PC-3 (cell line): ENCODE results near the gene LSMEM2.

ENCODE experiments used
- CTCF ChIP-seq: fragments of 300-600 bp; sonication (generic); conservative IDR thresholded peaks from 2 replicates; pipeline ENCODE4 v1.5.1; 2017; ENCODE audit warnings: antibody characterized with exemption, low read depth, mild to moderate bottlenecking, low read length
- EZH2 ChIP-seq: fragments of 300-600 bp; sonication (generic); IDR thresholded peaks from one replicate; pipeline ENCODE4 v1.6.1; 2017; ENCODE audit warnings: antibody characterized with exemption, mild to moderate bottlenecking, low read length; ENCODE audit not compliant: unreplicated experiment

GRCh38 chr3:50289130-50289529 lies 10.2 kb downstream of the LSMEM2 start:
- no peak for TF ChIP-seq CTCF
- TF ChIP-seq EZH2: no peak
